ENCODE results near the gene SCN4A. TPM values are rescaled to one million over a fixed set of nuclear protein-coding genes. Genes with fewer than 3 reads are reported as not detected.

Gene SCN4A
- total RNA-seq, 1 donor from 2014 or later, result 0.56 TPM

- intact Hi-C loops (cut with DNase I), result no loop called here
- no peak for ATAC-seq (ENCODE audit: poor library complexity)
- DNase-seq, result peak; percentile 21
Measured at GRCh38 chr17:64003526-64004121, 30.9 kb upstream of the SCN4A start.

GRCh38 chr17:64002658-64003525 is 30.2 kb upstream of the SCN4A start:
- intact Hi-C loops (cut with DNase I), result no loop called here
- no peak for ATAC-seq (ENCODE audit: poor library complexity)
- peak; percentile 29 for DNase-seq

- intact Hi-C loops (cut with DNase I), result no loop called here
- ATAC-seq (ENCODE audit: poor library complexity) (peak; percentile 40), DNase-seq (peak; percentile 65)
Measured at GRCh38 chr17:64001763-64002529, 29.2 kb upstream of the SCN4A start.

- ATAC-seq (ENCODE audit: poor library complexity), result no peak
- intact Hi-C loops (cut with DNase I), result no loop called here
- peak; percentile 30 for DNase-seq
Measured at GRCh38 chr17:64001091-64001579, 28.4 kb upstream of the SCN4A start.

GRCh38 chr17:63999680-64000531 is 27.2 kb upstream of the SCN4A start:
- intact Hi-C loops (cut with DNase I), result no loop called here
- ATAC-seq (ENCODE audit: poor library complexity), result no peak

GRCh38 chr17:63998721-63999679 is 26.3 kb upstream of the SCN4A start:
- ATAC-seq (ENCODE audit: poor library complexity) (no peak), DNase-seq (peak; percentile 30)
- intact Hi-C loops (cut with DNase I), result no loop called here

More at GRCh38 chr17:63999680-64000531, 27.2 kb upstream of the SCN4A start:
- DNase-seq, result peak; percentile 34

- ATAC-seq (ENCODE audit: poor library complexity) (peak; percentile 71), DNase-seq (peak; percentile 83)
- intact Hi-C loops (cut with DNase I), result no loop called here
Measured at GRCh38 chr17:63998050-63998720, 25.5 kb upstream of the SCN4A start, which contains the start of gene PRR29. PRR29 (plus strand) TSS chr17:63998351; CDS start chr17:63998365, 14 bp downstream.

- ATAC-seq (ENCODE audit: poor library complexity), result no peak
- intact Hi-C loops (cut with DNase I), result no loop called here
Measured at GRCh38 chr17:63997341-63998048, 24.8 kb upstream of the SCN4A start.

GRCh38 chr17:63996430-63997182 is 23.9 kb upstream of the SCN4A start:
- intact Hi-C loops (cut with DNase I), result no loop called here
- ATAC-seq (ENCODE audit: poor library complexity), result no peak

More at GRCh38 chr17:63997341-63998048, 24.8 kb upstream of the SCN4A start:
- DNase-seq, result peak; percentile 40

GRCh38 chr17:63995626-63996025 is 22.9 kb upstream of the SCN4A start:
- peak; percentile 38 for DNase-seq
- intact Hi-C loops (cut with DNase I), result no loop called here

More at GRCh38 chr17:63996430-63997182, 23.9 kb upstream of the SCN4A start:
- no peak for DNase-seq

GRCh38 chr17:63993368-63993985 is 20.8 kb upstream of the SCN4A start:
- ATAC-seq (ENCODE audit: poor library complexity), result no peak
- DNase-seq, result peak; percentile 26
- intact Hi-C loops (cut with DNase I), result loop anchor here (5.0 kb wide), 1 partner anchor 76 kb away; the partner anchor contains the start of gene GH1

More at GRCh38 chr17:63995626-63996025, 22.9 kb upstream of the SCN4A start:
- no peak for ATAC-seq (ENCODE audit: poor library complexity)

- intact Hi-C loops (cut with DNase I), result loop anchor here (5.0 kb wide), 1 partner anchor 74 kb away; the partner anchor contains the start of gene GH1
- DNase-seq (no peak), ATAC-seq (ENCODE audit: poor library complexity) (no peak)
Measured at GRCh38 chr17:63991611-63992010, 18.9 kb upstream of the SCN4A start.

- intact Hi-C loops (cut with DNase I), result loop anchor here (5.0 kb wide), 2 partner anchors 62 to 72 kb away; partner anchors contain the start of gene GH1
- peak; percentile 37 for DNase-seq
- ATAC-seq (ENCODE audit: poor library complexity), result no peak
Measured at GRCh38 chr17:63989622-63990345, 17.1 kb upstream of the SCN4A start.

All from Right ventricle myocardium superior (tissue), 1 donor.